HG03025 (cell line): ENCODE data around the gene MPPED1.

Experiments used
- ATAC-seq: cut with Tn5 transposase; IDR thresholded peaks from one replicate; pipeline ENCODE4 v1.9.1; 2021; ENCODE audit warnings: mild to moderate bottlenecking, moderate library complexity; ENCODE audit not compliant: unreplicated experiment, low FRiP score

MPPED1 gene

DNA sequence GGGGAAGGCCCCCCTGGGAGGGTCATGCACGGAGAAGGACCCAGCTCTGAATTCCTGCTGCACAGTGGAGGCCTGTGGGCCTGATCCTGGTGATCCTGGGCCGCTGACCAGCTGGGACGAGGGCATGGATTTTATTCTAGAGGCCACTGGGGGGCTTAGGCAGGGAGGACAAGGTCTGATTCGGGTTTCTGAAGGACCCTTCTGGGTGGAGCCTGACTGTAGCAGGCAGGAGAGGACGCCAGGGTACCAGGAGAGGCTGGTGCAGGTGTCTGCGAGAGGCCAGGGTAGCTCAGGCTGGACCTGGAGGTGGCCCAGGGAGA, 31.3 kb downstream of the MPPED1 start:
- ATAC-seq: no peak

DNA sequence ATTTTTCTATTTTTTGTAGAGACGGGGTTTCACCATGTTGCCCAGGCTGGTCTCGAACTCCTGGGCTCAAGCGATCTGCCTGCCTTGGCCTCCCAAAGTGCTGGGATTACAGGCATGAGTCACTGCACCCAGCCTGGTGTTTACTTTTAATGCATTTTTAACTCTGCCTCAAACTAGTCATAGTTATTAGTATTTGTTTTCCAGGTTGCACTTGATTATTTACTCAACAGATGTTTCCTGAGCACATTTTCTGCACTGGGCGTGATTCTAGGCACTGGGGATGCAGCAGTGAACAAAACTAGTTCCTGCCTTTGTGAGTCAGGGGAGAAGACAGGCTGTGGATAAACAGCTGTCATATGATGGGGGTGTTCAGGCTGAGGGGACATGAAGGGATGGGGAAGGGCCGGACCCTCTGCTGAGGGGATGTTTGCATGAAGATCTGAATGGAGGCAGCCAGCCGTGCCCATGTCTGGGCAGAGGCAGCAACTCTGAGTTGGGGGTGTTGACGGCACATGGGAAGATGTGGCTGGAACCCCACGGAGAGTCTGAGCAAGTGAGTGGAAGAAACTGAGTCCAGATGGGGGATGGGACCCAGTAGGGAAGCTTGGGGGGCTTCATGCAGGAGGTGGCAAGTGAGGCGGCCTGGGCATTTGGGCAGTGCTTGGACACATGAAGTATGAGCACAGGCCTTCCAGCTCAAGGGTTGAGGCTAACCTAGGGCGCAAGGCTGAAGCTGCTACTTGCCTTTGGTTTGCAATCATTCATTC, 34.4 kb downstream of the MPPED1 start:
- no peak for ATAC-seq

DNA sequence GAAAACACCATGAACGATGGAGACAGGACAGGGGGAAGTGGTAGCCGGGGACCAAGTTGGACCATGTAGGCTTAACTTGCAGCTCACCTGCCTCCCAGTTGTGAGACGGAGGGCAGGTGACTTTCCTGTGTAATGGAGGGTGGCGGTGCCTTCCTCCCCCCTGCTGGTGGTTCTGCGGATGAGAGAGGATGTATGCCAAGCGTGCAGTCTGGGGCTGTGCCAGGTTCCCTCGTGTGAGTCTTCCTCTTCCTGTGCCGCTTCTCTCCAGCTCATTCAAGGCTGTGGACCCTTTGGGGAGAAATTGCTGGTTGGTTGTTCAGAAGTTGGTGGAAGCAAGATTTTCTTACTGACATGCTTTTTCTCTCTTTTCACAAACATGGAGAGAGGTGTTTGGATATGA, 35.1 kb downstream of the MPPED1 start:
- no peak for ATAC-seq

DNA sequence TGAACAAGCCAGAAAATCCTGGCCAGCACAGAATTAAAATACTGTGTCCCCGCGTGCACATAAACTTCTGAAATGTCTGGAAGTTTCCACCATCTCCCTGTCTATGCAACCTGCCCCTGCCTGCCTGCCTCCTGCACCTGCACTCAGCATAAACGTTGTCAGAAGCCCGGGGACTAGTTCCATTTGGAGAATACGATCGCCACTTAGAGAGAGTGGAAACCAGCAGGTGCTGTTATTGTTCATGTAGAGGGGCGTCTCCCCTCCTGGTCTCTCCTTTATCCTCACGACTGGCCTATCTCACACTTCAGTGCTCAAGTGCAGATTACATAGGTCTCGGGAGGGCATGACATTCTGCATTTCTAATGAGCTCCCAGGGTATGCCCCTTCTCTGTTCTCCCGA, 35.6 kb downstream of the MPPED1 start:
- no peak for ATAC-seq

DNA sequence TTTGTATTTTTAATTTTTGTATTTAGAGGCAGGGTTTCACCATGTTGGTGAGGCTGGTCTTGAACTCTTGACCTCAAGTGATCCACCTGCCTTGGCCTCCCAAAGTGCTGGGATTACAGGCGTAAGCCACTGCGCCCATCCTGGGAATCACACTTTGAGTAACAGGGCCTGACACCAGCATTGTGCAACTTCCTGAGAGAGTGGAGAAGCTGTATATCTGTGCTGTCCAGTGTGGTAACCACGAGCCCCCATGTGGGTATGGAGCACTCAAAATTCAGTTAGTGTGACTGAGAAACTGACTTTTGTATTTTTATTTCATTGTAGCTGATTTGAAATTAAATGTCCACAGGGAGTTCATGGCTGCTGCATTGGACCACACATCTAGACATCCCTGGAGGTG, 36.2 kb downstream of the MPPED1 start:
- no peak for ATAC-seq

DNA sequence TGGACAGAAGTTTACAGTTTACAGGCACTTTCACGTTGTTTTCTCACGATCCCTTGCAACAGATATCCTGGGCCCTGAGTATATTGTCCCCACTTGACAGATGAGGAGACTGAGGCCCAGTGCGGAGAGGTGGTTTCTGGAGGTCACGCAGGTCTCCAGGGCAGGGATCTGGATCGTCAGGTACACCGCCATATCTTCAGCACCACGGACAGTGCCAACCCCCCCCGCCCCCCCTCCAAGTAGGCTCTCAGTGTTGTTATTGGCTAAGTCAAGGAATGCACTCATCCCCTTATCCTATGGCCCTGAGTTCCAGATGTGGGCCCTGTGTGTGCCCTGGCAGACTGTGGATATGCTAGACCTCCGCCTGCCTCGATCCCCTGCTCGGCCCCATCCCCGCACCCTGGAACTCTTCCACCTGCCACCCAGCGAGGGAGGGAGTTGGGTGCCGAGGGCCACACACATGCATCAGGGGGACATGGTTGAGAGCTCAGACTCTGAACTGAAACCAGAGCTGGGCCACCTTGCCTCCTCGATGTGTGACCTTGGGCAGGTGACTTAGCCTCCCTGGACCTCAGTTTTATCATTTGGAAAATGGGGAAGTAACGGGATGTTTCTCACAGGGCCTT, 37.5 kb downstream of the MPPED1 start:
- ATAC-seq: no peak

DNA sequence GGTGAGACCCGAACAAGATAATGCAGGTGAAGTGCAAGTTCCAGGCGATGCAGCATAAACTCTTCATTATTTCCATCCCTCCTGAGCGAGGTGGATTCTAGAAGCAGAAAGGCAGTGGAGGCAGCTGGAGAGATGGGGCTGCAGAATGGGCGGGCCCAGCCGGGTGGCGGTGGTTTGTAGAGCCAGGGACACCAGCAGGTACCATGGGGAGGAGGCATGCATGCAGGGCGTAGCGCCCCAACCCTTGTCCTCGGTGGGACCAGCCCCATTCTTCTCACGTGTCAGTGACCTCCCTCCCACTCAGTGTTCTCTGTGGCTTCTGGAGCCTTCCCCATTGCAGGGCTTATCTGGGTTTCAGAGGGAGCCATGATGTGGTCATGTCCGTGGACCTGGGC, 38.0 kb downstream of the MPPED1 start:
- no peak for ATAC-seq

DNA sequence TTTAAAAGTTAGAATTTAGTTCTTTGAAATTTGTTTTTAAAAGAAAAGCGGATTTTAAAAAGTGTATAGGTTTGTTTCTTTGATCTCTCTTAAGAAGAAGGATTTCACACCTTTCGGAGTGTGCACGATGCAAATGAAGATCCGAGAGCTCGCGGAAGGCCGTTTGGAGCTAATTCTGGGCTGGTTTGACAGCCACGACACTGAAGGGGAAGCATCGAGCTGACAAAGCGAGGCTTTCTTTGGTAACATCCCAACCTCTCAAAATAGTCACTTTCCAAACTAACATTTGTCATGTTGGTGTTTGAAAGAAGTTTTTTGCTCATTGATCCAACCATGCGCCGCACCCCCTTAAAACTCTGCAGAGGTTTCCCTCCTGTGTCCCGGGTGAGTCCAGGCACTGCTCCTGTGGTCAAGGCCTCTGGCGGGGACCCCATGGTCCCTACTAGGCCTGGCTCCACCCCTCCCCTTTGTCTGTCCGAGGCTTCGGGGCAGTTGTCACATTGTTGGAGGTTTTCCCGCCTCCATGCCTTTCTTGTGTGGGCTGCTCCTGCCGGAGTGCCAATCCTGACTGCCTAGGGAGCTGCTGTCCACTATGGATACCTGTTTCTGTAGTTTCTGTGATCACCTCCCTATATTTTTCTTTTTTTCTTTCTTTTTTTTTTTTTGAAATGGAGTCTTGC, 39.7 kb downstream of the MPPED1 start:
- no peak for ATAC-seq

DNA sequence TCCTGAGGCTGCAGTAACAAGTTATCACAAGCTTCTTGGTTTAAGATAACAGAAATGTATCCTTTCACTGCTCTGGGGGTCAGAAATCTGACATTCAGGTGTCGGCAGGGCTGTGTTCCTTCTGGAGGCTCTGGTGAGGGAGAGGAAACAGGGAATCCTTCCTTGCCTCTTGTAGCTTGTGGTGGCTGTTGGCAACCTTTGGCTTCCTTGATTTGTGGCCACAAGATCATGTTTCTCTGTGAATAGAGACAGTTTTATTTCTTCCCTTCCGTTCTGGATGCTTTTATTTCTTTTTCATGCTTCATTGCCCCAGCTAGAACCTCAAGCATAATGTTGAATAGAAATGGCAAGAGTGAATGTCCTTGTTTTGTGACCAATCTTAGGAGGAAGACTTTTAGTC, 44.0 kb downstream of the MPPED1 start:
- no peak for ATAC-seq

DNA sequence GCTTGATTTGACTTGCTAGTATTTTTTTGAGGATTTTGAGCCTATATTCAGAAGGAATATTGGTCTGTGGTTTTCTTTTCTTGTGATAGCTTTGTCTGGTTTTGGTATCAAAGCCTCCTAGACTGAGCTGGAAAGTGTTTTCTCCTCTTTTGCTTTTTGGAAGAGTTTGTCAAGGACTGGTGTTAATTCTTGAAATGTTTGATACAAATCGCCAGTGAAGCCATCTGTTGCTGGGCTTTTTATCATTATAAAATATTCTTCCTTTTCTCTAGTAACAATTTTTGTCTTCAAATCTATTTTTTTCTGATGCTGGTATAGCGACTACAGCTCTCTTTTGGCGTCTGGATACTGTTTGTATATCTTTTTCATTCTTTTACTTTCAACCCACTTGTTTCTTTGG, 45.2 kb downstream of the MPPED1 start:
- no peak for ATAC-seq

DNA sequence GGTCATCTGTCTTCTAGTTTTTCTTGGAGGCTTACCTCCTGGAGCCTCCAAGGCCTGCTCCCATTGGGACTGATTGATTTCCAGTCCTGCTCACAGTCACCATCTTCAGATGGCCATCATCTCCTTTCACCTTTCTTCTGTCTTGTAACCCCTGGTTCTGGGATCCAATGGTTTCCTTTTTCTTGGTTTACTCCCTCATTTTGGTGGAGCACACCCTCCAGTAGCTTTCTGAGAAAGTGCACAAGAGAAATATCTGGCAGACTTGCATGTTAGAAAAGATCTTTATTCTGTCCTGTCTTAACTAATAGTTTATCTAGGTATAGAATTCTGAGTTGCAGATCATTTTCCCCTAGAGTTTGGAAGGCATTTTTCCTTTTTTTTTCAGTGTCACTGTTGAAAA, 50.9 kb downstream of the MPPED1 start:
- ATAC-seq: no peak

DNA sequence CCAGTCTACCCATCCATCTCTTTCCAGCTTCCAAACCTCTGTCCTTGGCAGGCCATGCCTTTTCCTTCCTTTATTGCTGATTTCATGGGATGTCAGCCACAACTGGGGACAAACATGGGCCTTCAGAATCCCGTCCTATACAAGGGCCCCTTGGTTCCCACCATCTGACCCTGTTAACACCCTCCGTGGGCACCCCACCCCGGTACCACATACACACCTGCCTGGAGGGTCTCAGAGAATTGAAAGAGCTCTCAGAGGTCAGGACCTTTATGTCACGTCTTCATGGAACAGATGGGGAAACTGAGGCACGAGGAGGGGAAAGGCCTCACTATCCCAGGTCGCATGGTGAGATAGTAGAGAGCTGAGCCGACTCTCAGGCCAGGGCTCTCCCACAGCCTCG, 53.0 kb downstream of the MPPED1 start:
- ATAC-seq: no peak

DNA sequence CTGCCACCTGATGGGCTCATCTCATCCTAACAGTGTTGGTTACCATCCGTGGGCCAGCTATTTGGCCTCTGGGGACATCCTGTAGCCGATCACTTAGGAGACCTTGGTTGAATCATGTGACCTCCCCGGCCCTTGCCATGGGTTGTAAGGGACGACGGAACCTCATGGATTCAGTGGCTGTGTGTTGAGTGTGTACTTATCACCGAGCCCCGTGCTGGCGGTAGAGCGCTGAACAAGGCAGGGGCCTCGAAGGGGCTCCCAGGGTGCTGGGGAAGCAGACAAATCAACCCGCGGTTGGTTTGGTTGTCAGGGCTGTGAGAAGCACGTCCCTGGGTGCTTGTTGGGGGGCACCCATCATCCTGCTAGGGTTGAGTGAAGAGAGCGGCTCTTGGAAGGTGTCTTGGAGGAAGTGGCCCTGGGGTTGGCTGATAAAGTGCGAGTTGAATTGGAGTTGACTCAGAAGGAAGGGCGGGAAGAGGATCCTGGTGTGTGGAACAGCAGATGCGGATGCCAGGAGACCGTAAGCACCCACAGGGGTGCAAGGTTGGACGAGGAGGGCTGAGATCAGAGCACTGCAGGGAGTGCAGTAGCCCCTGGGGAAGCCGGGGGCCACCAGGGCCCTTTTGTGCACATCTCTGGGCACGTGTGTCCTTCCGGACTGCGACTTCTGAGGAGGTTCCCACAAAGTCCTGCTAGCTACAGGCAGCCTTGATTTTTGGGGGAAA, 53.6 kb downstream of the MPPED1 start:
- no peak for ATAC-seq

DNA sequence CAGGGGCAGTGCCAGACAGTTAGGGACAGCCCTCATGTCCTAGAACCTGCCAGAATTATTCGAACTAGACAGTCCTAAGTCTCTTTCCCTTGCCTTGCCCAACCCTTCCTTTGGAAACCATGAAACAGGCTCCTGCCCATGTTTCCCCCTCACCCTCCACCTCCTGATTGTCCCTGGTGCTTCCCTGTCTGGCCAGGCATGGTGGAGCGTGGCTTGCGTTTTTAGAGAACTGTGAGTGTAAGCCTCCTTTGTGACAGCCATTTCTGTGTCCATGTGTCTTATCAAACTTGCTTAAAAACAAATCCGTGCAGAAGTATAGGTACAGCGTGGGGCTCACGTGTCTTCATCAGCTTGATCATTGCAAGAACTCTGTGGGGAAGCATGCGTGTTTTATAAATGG, 54.9 kb downstream of the MPPED1 start:
- ATAC-seq: no peak

DNA sequence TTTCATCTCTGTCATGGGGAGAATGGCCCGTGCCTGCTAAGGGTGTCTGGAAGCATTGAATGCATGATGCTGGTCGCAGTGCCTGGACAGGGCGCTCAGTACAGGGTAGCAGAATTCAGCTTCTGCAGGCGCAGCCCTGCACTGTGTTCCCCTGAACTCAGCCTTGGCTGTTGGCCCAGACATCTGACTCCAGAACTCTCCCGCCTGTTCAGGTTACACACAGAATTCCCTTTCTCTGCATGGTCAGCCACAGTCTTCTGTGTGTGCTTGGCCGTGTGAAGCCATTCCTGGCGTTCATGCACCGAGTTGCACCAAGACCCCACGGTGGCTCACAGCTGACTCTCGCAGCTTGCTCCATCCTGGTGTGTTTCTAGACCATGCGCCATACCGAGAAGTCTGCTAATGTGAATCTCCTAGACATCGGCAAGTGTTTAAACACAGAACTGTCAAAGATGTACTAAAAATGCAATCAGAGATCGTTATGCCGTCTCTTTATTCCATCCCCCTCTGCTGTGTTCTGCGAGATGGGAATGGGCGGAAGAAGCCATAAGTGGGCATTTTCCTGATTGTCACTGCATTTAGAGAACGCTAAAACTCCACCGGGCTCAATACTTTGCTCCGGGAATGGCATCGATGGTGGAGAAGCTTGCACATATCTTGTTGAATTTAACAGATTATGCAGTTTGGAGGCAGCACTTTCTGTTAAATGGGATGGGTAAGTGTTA, 55.6 kb downstream of the MPPED1 start:
- ATAC-seq: no peak

DNA sequence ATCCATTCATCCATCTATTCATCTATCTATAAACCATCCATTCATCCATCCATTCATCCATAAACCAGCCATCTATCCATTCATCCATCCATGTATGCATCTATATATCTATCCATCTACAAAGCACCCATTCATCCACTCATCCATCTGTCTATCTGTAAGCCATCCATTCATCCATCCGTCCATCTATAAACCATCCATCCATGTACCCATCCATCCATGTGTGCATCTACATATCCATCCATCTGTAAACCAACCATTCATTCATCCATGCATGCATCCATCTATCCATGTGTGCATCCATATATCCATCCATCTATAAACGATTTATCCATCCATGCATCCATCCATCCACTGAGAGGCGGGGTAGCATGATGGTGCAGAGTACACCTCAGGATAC, 58.4 kb downstream of the MPPED1 start:
- ATAC-seq: no peak

DNA sequence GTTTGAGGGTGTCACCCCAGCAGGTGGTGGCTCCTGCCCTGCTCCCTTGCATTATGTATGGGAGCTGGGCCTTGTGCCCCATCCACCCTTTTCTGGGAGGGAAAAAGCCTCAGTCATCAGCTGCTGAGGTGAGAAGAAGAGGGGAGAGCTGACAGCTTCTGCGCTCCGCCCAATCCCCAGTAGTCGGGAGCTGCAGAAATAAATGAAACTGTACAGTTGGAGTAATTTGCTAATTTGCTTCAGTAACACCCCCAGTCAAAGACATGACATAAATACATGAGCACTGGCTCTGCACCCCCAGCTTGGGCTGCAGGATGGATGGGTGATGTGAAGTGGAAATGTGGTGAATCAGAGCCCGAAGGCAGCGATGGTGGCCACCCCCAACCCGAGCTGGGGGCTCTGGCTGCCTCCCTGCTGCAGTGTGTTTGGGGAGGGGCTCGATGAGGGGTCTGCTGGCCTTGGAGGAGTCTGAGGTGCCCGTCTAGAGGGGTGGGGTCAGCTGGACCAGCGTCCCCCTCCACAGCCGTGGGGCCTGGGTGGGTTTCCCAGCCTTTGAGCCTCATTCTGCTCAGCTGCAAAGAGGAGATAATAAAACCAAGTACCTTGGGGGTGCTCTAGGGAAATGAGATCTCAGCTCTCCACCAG, 59.2 kb downstream of the MPPED1 start:
- no peak for ATAC-seq

DNA sequence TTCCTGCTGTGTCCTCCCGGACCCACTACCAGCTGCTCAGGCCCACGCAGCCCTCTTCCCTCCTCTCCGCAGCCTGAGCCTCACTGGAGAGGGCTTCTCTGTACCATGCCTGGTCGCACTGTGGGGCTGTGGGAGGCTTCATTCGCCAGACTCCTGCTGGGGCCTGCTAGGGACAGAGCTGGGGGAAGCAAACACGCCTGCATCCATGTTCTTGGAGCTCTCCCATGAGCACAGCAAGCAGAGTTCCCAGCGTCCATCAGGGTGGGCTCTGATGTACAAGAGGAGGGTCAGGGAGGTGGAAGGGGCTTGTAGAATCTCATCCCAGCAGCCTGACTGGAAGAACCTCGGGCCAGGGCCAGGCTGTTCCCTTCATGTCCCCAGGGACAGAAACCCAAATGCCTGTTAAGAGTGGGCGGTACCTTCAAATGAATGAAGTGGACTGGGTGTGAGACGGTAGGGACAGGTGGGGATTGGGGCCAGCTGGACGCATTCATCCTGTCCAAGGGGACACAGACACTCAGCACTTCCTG, 59.9 kb downstream of the MPPED1 start:
- ATAC-seq: no peak

DNA sequence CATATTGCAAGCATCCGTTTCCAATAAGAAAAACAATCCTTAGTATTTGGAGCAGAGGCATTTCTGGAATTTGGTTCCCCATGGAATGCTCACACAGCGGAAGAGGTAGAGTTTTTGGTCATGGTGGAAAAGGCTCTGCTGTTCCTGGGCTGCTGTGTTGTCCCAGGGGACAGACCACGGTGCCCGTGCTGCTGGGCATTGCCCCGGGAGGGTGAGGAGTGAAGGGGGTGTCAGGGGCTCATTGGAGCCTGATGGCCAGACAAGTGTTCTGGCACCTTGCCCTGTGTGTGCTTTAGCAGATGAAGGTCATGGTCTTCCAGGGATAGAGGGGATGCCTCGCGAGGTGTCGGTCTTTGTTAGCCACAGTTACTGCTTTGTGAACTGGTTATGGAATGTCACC, 61.2 kb downstream of the MPPED1 start:
- ATAC-seq: no peak

DNA sequence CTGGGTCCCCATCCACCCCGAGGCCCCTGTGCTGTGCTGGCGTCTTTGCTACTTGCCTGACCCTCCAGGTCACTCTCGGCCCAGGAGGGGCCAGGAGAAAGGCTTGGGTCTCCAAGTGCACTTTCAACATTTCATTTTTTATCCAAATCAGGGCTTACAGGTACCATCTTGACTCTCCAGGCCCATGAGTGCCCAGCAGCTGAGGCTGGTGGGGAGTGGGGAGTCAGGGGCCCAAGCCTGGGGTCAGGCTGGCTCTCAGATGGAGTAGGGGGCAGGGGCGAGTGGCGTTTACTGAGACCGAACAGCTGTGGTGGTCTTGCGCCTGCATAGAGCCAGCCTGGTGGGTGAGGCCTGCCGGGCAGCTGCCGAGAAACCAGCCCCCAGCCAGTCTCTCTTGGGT, 61.6 kb downstream of the MPPED1 start:
- no peak for ATAC-seq
